WTC11 (cell line): ENCODE measurements around the gene NAV2. TPM values are rescaled to one million over a fixed set of nuclear protein-coding genes. Genes with fewer than 3 reads are reported as not detected.

Experiments
- ATAC-seq: fragments of 200-7000 bp; cut with Tn5 transposase; 2 replicates; pipeline ENCODE4 v1.10.0; 2021; ENCODE audit warnings: mild to moderate bottlenecking, moderate library complexity
- CTCF ChIA-PET: fragments of 300-600 bp; sonication (Branson Sonifier 250); formaldehyde crosslinking; loops from one replicate; lab custom pipeline; 2021; ENCODE audit warnings: antibody characterized with exemption; lab: Charles Lee
- POLR2A ChIA-PET: fragments of 350-600 bp; sonication (Branson Sonifier 250); formaldehyde crosslinking; loops from one replicate; lab custom pipeline; 2021; ENCODE audit warnings: antibody characterized with exemption; lab: Charles Lee
- DNase-seq: peaks from one replicate; pipeline ENCODE4 v3.0.0; 2021; ENCODE audit warnings: low spot score
- H3K27ac Mint-ChIP-seq: 2 replicates; pipeline ENCODE4 v1.8.0; 2021; ENCODE audit warnings: mixed read lengths
- H3K27me3 Mint-ChIP-seq: 2 replicates; pipeline ENCODE4 v1.8.0; 2021; ENCODE audit warnings: low read depth, mild to moderate bottlenecking, moderate library complexity, mixed read lengths
- H3K36me3 Mint-ChIP-seq: 2 replicates; pipeline ENCODE4 v1.8.0; 2021; ENCODE audit warnings: mixed read lengths
- H3K4me1 Mint-ChIP-seq: 2 replicates; pipeline ENCODE4 v1.8.0; 2022; ENCODE audit warnings: mixed read lengths
- H3K4me3 Mint-ChIP-seq: 2 replicates; pipeline ENCODE4 v1.8.0; 2021; ENCODE audit warnings: mild to moderate bottlenecking, moderate library complexity, mixed read lengths
- H3K9me3 Mint-ChIP-seq: 2 replicates; pipeline ENCODE4 v1.8.0; 2021; ENCODE audit warnings: mixed read lengths
- GRHL2 ChIP-seq: fragments of 250-450 bp; sonication (Bioruptor Pico); IDR thresholded peaks from 2 replicates; pipeline ENCODE4 v1.8.0; 2022; ENCODE audit warnings: mild to moderate bottlenecking, moderate library complexity; ENCODE audit not compliant: insufficient replicate concordance, severe bottlenecking
- HMGA2 ChIP-seq: fragments of 250-450 bp; sonication (Bioruptor Pico); IDR thresholded peaks from 2 replicates; pipeline ENCODE4 v1.4.0; 2021; ENCODE audit warnings: mild to moderate bottlenecking, moderate library complexity
- NFE2L1 ChIP-seq: sonication (generic); formaldehyde crosslinking; IDR thresholded peaks from 2 replicates; pipeline ENCODE4 v1.8.1; 2023; ENCODE audit warnings: missing genetic modification reagents
- NR3C1 ChIP-seq: sonication (generic); formaldehyde crosslinking; conservative IDR thresholded peaks from 2 replicates; pipeline ENCODE4 v1.8.1; 2023; ENCODE audit warnings: low read depth, mild to moderate bottlenecking, missing genetic modification reagents
- PRRX2 ChIP-seq: fragments of 250-450 bp; sonication (Bioruptor Pico); IDR thresholded peaks from 2 replicates; pipeline ENCODE4 v1.8.0; 2021; ENCODE audit warnings: mild to moderate bottlenecking
- RELA ChIP-seq: sonication (generic); formaldehyde crosslinking; IDR thresholded peaks from 2 replicates; pipeline ENCODE4 v1.8.1; 2022; ENCODE audit warnings: missing genetic modification reagents, mild to moderate bottlenecking, borderline replicate concordance
- SP1 ChIP-seq: sonication (generic); formaldehyde crosslinking; conservative IDR thresholded peaks from 2 replicates; pipeline ENCODE4 v1.8.1; 2022; ENCODE audit warnings: missing genetic modification reagents
- ZNF281 ChIP-seq: sonication (generic); formaldehyde crosslinking; IDR thresholded peaks from 2 replicates; pipeline ENCODE4 v1.8.0; 2023; ENCODE audit warnings: mild to moderate bottlenecking, missing genetic modification reagents
- ZNF396 ChIP-seq: fragments of 250-450 bp; sonication (Bioruptor Pico); IDR thresholded peaks from 2 replicates; pipeline ENCODE4 v1.8.0; 2021; ENCODE audit warnings: mild to moderate bottlenecking, moderate library complexity, borderline replicate concordance
- total RNA-seq: library from RNA; stranded (reverse); gene quantifications from 3 replicates; pipeline ENCODE4 v1.2.3, GENCODE V29; 2021
- TF ChIP-seq, protein P1 (sequence below): sonication (generic); formaldehyde crosslinking; IDR thresholded peaks from 2 replicates; pipeline ENCODE4 v1.8.1; 2023; ENCODE audit warnings: mild to moderate bottlenecking, moderate library complexity, missing genetic modification reagents
- TF ChIP-seq, protein P2 (sequence below): sonication (generic); formaldehyde crosslinking; IDR thresholded peaks from 2 replicates; pipeline ENCODE4 v1.8.0; 2022; ENCODE audit warnings: mild to moderate bottlenecking, missing genetic modification reagents
- TF ChIP-seq, protein P3 (sequence below): sonication (generic); formaldehyde crosslinking; IDR thresholded peaks from 2 replicates; pipeline ENCODE4 v1.8.0; 2022; ENCODE audit warnings: mild to moderate bottlenecking, missing genetic modification reagents

NAV2 gene
- total RNA-seq, 1 experiment from 2014 or later, result 42.8 TPM

DNA sequence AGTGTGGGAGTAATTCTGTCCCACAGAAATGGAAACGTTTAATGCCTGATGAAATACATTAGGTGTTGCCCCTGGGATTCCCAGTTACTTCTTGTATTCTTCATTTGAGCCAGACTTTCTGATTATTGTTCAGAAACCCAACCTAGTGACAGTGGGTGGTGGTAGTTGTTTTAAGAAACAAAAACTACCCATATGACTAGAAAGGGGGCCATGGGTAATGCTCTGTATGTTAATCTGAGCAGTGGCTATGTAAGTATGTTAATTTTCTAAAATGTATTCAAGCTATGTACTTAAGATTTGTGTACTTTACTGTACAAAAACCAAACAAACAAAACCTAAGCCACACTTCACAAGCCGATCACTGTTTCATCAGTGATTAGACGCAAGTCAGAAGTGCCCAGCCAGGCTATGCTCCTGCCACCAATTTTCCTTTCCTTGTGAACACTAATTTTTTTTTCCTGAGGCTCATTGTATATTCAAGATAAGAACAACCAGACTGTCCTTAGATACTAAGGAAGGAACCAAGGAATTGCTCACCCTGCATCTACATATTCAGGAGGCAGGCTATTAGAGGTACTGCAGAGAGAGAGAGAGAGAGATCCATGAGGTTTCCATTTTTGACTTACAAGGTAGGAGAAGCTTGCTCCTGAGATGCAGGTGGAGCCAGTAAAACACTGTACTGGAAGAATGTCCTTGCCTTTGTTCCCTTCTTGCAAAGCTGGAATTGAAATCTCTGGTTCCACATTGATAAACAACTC is 324.9 kb downstream of the NAV2 start (continued):
- TF ChIP-seq ZNF281 (CRISPR knock-in tag), result no peak
- TF ChIP-seq NFE2L1, result no peak
- no peak for TF ChIP-seq ZNF396 (CRISPR knock-in tag)
- TF ChIP-seq RELA (CRISPR knock-in tag), result no peak
- TF ChIP-seq, all 79 proteins: peak for 0

GRCh38 chr11:20038412-20038811 is 325.8 kb downstream of the NAV2 start:
- H3K4me1 Mint-ChIP-seq, result peaks cover 62% of the 10 kb centered on the region
- no peak overlapping the region for H3K27ac Mint-ChIP-seq
- no peaks in the 10 kb centered on the region for H3K27me3 Mint-ChIP-seq
- ATAC-seq (no peak), DNase-seq (no peak)
- TF ChIP-seq, protein P1, sequence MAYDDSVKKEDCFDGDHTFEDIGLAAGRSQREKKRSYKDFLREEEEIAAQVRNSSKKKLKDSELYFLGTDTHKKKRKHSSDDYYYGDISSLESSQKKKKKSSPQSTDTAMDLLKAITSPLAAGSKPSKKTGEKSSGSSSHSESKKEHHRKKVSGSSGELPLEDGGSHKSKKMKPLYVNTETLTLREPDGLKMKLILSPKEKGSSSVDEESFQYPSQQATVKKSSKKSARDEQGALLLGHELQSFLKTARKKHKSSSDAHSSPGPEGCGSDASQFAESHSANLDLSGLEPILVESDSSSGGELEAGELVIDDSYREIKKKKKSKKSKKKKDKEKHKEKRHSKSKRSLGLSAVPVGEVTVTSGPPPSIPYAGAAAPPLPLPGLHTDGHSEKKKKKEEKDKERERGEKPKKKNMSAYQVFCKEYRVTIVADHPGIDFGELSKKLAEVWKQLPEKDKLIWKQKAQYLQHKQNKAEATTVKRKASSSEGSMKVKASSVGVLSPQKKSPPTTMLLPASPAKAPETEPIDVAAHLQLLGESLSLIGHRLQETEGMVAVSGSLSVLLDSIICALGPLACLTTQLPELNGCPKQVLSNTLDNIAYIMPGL (CRISPR knock-in tag), result no peak
- TF ChIP-seq, protein P2, sequence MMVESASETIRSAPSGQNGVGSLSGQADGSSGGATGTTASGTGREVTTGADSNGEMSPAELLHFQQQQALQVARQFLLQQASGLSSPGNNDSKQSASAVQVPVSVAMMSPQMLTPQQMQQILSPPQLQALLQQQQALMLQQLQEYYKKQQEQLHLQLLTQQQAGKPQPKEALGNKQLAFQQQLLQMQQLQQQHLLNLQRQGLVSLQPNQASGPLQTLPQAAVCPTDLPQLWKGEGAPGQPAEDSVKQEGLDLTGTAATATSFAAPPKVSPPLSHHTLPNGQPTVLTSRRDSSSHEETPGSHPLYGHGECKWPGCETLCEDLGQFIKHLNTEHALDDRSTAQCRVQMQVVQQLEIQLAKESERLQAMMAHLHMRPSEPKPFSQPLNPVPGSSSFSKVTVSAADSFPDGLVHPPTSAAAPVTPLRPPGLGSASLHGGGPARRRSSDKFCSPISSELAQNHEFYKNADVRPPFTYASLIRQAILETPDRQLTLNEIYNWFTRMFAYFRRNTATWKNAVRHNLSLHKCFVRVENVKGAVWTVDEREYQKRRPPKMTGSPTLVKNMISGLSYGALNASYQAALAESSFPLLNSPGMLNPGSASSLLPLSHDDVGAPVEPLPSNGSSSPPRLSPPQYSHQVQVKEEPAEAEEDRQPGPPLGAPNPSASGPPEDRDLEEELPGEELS, result no peak
- TF ChIP-seq HMGA2, result no peak
- no peak for TF ChIP-seq GRHL2 (CRISPR knock-in tag)
- no peak for TF ChIP-seq PRRX2 (CRISPR knock-in tag)
- no peak for TF ChIP-seq SP1 (CRISPR knock-in tag)
- TF ChIP-seq NR3C1 (CRISPR knock-in tag), result no peak
- TF ChIP-seq, protein P3, sequence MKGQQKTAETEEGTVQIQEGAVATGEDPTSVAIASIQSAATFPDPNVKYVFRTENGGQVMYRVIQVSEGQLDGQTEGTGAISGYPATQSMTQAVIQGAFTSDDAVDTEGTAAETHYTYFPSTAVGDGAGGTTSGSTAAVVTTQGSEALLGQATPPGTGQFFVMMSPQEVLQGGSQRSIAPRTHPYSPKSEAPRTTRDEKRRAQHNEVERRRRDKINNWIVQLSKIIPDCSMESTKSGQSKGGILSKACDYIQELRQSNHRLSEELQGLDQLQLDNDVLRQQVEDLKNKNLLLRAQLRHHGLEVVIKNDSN, result no peak
- ChIA-PET CTCF (interaction anchor here (0.9 to 1.6 kb wide), 4 partner anchors 12 to 90 kb away, joined by 3 to 5 read pairs (median 4); no protein-coding TSS in a partner anchor), POLR2A (no interaction called here)
- H3K36me3 Mint-ChIP-seq, result peaks cover 30% of the 10 kb centered on the region
- no peaks in the 10 kb centered on the region for H3K9me3 Mint-ChIP-seq
- H3K4me3 Mint-ChIP-seq, result no peak overlapping the region

DNA sequence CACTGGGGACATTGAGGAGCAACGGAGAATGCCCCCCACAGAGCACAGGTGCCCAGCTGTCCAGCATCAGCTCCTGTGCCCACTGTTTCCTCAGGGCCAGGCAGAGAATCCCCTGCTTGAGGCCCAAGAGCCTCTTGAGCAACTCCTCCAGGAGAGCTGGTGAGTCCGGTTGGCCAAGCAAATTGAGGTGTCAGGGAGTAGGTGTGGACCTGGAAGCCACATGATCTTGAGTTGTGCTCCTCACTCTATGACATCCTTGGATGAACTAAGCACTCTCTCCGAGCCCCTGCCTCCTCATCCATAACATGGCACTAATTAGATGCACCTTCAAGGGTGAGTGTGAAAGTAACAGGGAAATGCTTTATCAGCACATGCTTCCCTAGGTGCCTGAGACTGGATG is 326.3 kb downstream of the NAV2 start:
- Mint-ChIP-seq H3K27ac (no peak overlapping the region), H3K4me3 (no peak overlapping the region), H3K4me1 (peaks cover 57% of the 10 kb centered on the region), H3K27me3 (no peaks in the 10 kb centered on the region), H3K36me3 (peaks cover 30% of the 10 kb centered on the region), H3K9me3 (no peaks in the 10 kb centered on the region)
- CTCF ChIA-PET, result interaction anchor here (1.2 kb wide), 1 partner anchor 85 kb away, joined by 5 read pairs; no protein-coding TSS in a partner anchor
- POLR2A ChIA-PET, result no interaction called here
- ATAC-seq (no peak), DNase-seq (no peak)
- TF ChIP-seq, protein P3, result no peak
